Stimulated activated CD4-positive, alpha-beta T cell treated with anti-CD3 and anti-CD28 coated beads, TNF-alpha, amount 100 ng/mL, for 48 hours (primary cell): ENCODE results near the gene SKAP1.
"Not testable (repeated sequence)": the region's sequence is repeated elsewhere in the genome, so short reads cannot be mapped to it uniquely, and the experiment has no call there.

Experiments
- DNase-seq, 3 donors: peaks; one replicate each; pipeline ENCODE4 v3.0.0-alpha.2; 2020; ENCODE audit warnings: low read depth in 3 of 3

SKAP1 gene

DNA sequence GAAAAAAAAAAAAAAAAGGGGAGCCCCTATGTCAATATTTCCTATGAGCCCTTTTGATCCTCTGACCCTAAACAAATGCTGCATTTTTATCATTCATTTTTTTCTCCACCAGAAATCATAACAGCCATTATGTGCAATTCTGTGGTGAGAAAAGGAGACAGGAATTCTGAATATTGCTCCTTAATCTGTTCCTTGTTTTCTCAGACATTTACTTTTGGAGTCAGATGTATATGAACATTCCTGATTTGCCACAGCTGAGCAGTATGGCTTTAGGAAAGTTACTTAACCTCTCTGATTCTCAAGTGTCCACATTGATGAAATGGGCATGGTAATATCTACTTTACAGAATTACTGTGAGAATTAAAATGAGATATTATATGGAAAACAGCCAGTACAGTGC lies 144.4 kb downstream of the SKAP1 start:
- DNase-seq: no peak

DNA sequence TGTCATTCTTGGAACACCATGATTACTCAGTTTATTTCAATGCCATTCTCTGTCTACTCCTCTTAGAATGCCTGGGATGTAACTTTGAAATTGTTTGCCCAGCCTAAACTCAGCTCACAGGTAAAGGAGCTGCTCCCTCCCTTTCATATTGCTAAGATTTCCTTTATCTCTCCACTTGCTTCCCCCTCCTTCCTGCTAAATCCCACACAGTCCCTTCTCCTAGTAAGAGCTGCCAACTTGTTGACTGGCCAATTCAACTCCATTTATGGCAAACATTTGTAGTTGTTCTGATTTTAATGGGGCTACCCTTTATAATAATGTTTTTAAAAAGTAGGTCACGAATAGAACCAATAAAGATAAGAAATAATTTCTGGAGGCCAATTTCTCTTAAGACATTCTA lies 146.1 kb downstream of the SKAP1 start:
- DNase-seq: no peak

DNA sequence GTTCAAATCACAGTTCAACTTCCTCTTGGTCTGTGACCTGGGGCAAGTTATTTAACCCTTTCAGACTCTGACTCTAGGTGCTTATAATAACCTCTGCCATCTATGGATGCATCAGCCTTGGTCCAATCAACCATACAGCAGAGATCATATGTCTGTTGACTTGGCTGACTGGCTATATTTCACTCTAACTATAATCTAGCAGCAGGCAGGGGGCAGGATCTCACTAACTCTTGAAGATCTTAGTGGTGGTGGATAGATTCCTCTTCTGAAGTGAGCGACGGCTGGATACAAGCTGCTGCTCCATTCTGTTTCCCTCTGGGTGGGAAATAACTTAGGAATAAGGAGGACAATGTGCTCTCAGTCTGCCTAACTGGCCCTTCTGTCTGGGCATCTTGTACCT lies 146.6 kb downstream of the SKAP1 start:
- no peak for DNase-seq

DNA sequence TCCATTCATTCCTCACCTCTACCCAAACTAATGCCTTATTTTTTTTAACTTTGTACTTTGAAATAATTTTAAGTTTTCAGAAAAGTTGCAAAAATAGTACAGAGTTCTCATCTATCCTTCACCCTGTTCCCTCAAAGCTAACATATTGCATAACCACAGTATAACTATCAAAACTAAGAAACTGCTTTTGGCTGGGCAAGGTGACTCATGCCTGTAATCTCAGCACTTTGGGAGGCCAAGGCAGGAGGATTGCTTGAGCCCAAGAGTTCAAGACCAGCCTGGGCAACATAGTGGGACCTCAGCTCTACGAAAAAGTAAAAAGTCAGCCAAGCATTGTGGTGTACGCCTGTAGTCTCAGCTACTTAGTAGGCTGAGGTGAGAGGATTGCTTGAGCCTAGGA lies 147.7 kb downstream of the SKAP1 start:
- no peak for DNase-seq

DNA sequence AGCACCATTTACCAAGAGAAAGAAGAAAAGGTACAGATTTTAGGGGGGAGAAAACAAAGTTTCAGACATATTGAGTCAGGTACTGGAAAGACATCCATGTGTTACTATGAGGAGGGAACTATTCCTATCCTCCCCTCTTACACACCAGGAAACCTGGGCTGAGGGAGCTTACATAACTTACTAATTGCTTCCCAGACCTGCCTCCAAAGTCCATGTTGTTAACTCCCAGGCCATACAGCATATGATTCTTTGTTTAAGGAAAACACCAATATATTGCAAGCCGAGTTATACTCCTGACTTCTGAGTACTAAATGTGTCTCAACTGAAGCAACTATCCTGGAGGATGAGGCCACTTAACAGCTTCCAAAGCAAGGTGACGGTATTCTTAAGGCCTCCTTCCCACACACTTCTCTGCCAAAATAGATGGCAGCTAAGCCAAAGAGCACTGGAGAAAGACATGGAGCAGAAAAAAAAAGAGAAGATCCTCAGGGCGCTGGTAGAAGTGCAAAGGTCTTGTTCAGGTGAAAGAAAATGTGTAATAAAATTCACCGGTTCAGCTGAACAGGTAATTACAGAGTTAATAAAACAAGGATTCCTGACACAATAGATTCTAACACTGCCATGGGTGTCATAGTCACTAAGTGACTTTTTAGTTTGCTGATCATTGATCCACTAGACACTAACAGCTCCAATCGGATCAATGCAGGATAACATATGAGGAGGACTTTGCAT lies 151.1 kb downstream of the SKAP1 start:
- no peak for DNase-seq

DNA sequence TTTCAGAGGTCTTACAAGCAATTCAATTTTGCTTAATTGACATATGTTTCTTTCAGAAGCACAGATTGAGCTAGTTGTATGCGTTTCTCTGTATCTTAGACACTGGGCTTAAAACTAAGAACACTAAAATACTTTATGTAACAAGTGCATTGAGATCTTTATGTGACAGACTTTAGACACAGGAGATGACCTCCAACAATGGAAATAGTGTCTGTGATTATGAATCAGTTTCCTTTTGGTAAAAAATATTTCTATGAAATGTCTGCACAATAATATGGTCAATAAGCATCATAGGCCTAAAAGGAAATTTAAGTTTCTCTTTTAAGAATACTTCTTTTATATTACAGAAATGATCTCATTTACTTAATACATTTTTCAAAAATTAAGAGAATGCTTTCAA lies 153.2 kb downstream of the SKAP1 start:
- no peak for DNase-seq

DNA sequence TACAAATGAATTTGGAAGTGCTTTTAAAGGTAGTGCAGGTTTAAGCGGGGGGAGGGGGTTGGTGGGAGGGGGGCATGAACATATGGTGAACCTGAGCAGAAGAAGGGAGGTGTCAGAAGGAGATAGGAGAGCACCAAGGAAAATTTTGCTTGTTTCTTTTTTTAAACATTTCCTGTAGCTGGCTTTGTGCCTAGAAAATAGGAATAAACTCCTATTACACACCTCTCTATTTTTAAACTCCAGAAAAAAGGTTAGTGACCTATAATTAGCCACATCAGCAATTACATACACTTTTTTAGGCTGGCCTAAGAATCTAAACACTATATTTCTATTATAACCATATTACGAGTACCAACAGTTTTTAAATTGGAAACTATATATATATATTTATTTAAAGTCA lies 159.1 kb downstream of the SKAP1 start:
- no peak for DNase-seq

DNA sequence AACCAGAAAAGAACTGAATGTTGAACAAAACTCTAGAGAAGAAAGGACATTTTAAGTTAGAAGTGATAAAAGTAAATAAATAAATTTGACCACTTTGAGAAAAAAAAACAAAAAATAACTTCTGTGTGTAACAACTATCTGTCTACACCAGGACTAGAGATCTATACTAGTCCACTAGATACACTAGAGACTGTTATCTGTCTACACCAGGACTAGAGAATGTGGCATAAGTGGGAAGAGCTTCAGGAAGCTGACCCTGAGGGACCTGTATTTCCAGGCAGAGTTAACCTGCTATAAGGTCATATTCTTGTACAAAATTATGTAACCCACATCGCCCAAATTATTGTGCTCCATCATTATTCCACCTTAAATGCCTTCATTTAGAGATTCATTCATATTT lies 160.8 kb downstream of the SKAP1 start:
- DNase-seq: no peak

DNA sequence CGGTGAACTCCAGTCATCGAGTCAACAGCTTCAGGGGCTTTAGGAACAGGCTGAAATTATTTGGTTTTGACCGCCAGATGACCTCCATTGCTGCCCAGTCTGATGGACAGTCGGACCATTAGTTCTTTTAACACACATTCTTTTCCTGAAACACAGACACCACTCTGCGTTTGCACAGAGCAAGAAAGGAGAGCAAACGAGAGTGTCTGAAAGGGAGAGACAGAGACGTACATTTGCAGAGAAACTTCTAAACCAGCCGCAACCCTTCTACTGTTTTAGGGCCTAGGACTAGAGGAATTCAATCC lies 166.3 kb downstream of the SKAP1 start:
- no peak for DNase-seq

DNA sequence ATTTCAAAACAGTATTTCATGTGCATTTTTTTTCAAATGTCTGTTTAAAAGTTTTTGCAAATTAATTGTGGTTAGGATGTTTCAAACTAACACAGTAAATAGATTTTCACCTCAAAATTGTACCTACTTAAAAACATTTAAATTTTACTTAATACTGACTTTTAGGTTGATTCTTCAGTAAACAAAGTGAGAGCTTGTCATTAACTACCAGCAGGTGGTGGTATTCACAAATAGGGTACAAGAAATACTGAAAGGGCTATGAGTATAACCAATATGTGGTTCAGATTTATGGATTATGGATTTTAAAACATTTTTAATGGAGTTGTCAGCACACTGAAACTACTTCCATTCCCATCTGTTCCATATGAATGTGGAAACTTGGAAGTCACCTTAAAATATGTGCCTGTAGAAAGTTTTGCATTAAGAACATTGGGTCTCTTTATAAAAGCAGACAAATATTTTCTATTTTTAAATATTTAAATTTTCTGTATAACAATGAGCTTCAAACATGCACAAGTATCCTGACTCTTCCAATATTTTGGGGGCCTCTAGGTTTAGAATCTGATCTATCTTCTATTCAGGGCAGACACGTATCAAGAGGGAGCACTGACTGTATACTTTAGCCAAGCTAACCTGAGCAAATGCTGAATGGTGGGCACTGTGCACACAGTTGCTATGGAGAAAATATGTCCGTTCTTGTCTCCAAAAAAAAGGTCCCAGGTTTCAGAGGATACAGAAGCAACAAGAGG lies 166.9 kb downstream of the SKAP1 start:
- DNase-seq: no peak

DNA sequence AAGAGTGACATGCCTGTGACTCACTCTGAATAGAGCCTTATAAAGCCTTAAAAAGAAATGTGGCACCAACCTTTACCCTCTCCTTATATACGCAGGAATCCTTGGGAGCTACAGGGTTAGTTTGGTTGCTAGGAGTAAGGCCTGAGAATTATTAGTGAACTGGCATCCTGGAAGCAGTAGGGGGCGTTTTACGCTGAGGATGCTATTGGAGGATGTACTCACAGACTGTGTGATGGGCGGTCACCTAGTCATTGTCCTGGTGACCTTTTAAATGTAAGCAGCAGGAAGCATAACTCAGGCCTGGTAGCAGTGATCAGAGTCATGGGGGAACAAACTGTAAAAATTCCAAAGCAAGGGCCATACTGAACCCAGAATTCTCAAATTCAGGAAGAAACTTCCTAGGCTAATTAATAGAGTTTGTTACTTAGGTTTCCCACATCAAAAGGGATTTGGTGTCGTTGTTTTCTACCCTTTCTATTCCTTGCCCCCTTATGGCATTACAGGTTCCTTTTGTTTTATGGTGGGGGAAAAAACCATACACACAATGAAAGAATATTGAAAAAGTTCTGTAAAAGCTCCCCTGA lies 168.6 kb downstream of the SKAP1 start:
- DNase-seq: no peak

DNA sequence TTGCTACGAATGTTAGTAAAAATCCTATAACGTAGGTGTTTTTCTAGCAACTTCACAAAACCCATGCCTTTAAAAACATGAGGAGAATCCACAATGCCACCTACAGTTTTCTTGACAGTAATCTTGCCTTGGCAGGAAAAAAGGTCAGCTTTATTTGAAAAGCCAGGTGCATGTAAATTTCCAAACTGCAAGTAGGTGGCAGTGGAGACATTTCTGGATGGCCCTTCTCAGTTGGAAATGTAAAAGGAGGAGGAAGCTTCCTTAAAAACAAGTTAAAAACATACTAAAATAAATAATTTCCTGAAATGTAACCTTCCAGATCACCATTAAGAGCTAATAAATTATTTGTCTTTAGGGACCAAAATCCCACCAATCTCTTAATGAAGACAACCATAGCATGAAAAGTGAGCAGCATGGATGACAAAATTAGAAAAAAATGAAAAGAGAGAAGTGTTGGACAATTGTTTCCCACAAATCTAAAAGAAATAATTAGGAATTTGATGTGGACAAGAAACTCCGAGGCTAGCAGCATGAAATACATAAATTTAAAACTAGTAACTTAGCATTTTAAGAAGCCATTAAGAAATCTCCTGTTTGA lies 170.2 kb downstream of the SKAP1 start:
- DNase-seq: no peak

DNA sequence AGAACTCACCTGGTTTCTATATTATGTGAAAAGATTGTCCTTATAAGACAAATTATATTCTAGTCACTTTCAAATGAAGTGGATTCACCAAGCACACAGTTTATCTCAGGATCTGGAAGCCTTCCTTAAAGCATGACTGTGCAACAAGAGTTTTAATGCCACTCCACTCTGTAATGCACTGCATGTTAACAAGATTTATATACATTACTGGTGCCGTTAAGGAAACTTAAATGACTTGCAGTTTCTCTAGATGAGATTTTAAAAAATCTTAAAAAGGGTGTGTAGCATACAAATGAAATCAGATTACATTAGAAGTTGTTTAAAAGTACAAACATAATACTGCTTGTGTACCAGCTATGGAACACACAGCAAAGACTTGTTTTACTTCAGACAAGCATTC lies 171.7 kb downstream of the SKAP1 start:
- no peak for DNase-seq

DNA sequence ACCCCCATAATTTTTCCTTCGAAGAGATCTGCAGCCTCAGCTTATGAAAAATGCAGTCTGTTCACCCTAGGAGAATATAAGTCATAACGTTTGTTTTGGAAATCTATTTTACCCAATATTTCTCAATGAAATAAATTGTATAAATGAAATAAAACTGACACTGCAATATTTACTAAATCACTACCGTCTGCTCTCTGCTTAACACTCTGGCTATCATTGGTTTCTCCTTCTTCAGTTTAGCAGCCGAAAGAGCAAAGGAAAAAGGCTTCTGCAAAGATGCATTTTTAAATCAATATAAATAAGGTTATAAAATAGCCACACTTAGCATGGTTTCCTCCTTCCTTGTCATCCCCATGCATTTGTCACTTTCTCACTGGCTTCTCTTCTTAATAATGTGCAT lies 174.3 kb downstream of the SKAP1 start:
- DNase-seq: no peak

DNA sequence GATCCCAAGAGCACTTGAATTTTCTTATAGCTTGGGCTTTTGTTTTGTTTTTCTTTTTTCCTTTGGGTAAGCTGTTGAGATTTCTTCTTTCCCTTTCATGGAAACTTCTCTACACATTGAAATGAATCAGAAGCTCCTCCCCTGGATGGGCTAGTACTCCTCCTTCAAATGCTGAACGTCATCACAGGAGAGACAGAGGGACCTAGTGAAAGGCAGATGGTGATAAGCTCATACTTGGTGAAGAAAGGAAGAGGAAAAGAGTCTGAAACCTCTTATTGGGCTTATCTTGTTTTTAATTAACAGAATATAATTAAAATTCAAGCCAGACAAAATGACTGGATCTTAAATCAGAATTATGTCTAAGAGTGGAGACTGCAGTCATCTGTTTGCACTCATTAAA lies 175.1 kb downstream of the SKAP1 start:
- no peak for DNase-seq

DNA sequence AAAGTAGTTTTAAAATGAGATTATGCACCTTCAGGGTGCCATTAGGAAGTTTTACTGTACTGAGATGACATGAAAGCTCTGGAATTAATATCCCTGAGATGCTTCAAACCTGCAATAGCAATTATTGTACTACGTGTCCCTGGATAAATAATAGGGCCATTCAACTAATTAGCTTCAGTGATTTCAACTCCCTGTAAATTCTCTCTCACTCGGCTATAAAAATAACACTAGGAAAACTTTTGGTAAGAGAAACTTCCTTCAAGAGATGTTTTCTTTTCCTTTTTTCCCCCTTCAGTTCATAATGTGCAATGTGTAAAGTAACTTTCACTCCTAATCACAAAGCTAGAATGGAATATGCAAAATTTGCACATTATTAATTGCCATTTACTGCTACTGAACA lies 176.0 kb downstream of the SKAP1 start:
- no peak for DNase-seq

DNA sequence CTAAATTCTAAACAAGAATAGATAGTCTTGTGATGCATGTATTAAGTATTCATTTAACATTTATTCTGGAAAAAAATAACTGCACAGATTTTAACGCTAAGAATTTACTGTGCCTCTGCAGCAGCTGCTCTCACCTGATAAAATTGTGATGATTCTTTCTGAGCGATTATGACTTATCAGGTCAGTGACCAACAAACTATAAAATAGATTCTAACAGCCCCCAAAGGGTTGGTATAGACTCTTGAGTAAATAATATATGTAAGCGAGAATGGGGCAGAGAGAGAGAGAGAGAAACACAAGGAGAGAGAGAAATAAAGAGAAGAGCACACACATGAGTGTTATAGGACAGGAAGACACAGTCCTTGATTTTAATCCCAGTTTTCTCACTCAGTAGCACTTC lies 178.1 kb downstream of the SKAP1 start:
- DNase-seq: no peak

DNA sequence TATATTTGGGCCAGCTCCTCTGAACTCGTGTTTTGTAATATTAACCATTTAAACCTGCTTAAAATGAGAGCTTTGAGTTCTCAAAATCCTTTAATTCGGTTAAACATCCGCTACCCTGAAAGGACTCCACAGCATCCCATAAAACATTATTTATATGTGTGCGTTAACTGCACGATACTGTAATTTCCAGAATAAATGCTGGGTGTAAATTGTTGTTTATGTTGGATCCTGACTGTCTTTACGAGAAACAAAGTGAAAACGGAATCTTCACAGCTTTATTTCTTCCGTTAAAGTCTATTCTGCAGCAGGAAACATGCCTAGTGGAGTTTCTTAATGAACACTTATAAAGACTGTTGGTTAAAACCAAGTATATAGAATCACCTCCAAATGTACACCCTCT lies 179.1 kb downstream of the SKAP1 start:
- no peak for DNase-seq

DNA sequence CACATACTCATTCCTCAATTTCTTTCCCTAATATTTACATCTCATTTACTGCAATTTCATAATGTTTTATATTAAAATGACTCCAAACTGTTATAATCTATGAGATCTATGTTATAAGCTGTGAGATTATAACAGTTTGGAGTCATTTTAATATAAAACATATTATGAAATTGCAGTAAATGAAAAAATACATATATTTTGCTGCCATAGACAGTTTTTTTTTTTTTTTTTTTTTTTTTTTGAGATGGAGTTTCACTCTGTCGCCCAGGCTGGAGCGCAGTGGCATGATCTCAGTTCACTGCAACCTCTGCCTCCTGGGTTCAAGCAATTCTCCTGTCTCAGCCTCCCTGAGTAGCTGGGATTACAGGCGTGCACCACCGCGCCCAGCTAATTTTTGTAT lies 180.0 kb downstream of the SKAP1 start:
- not testable (repeated sequence) for DNase-seq

DNA sequence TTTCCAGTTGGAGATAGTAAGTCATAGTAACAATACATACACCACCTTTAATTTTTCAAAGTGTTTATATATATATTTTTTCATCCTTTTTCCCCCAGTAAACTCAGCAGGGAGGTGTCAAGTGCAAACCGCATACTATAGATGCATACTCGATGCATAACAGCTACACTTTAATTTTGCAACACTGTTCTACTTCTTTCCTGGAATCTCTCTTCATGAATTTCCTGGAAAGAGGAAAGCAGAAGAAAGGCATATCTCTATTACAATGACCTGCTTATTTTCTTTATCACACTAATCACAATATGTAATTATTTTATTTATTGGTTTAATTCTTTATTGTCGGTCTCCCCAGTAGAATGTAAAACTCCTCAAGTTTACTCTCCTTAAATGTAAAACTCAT lies 182.4 kb downstream of the SKAP1 start:
- DNase-seq: no peak

DNA sequence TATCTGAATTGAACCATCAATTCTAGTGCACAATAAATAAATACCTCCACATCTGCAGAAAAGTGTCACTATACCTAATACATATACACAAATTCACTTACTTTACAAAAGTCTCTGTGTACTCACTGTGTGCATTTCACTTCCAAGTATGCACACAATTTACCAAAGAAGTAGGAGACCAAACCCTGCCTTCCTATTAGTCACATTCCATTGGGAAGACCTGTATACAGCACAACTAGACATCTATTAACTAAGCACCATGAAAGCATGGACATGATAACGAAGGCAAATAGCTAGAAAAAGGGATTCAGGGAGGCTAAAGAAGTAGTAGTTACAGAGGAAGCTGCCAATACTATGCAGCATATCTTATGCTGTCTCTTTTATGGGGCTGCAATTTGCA lies 183.0 kb downstream of the SKAP1 start:
- DNase-seq: no peak

DNA sequence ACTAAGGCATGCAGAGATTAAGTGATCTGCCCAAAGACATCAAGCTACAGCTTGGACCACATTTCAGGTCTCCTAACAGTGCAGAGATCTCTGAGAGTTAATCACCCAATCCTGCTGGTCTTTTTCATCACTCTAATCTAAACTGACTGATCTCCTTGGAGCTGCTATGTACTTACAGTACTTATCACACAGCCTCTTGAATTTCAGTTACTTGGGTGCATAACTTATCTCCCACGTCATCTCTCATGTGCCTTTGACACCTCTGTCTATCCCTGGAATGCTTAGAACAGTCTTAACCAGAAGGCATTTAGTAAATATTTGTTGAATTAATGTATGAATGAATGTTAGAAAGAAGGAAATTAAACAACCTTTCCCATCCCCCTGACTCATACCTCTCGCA lies 183.4 kb downstream of the SKAP1 start:
- DNase-seq: no peak

DNA sequence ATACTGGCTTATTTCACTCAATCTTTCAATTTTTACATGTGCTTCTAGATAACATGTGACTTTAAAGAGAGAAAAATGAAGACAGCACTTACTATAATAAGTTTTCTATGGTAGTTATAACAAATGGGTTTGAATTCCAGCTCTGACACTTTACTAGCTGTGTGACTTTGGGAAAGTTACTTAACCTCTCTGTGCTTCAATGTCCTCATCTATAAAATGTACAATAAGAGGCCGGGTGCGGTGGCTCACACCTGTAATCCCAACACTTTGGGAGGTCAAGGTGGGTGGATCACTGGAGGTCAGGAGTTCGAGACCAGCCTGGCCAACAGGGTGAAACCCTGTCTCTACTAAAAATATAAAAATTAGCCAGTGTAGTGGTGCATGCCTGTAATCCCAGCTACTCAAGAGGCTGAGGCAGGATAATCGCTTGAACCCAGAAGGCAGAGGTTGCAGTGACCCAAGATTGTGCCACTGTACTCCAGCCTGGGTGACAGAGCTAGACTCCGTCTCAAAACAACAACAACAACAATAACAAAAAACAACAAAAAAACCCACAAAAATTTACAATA lies 184.5 kb downstream of the SKAP1 start:
- DNase-seq: not testable (repeated sequence)
